ENCODE data around the gene TTC7B. TPM values are rescaled to one million over a fixed set of nuclear protein-coding genes. Genes with fewer than 3 reads are reported as not detected.

Gene TTC7B
- total and polyA plus RNA-seq, 2 of the 13 experiments (the other 11 are each of a cell fraction or from before 2014, with no cell fraction given), result 1.3 to 3.2 TPM

DNA sequence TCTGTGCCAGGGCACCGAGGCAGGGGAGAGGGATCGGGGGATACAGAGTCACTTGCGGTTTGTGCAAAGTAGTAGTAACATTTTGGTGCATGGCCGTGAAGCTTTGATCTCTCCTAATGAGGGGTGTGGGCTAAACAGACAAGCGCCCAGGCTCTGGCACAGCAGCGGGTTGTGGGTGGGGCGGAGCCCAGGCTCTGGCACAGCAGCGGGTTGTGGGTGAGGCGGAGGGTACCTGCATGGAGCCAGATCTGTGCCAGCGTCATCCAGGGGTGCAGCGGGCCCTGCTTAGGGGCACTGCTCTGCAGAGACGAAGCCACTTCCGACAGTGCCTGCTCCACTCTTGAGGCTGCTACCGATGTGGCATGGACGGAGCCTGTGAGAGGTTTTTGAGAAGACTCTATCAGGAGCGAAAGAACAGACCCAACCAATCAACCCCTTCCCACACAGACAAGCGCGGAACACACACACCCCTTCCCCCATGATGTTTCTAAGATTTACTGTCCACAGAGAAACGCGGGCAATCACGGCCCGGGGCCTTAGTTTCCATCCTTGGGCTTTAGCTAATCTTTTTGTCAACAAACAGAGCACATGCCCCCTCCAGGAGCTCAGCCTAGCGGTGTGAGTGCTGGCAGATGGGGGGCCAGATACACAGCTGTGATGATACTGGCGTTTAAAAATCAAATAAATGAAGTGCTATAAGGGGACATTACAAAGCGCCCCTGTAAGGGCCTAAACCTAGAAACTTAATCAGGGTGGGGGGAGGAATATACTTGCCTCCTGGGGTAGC lies 222.8 kb downstream of the TTC7B start:
- DNase-seq (ENCODE audit: low spot score), result no peak
- TF ChIP-seq MTF1 (CRISPR knock-in tag; IDR thresholded peaks at IDR 0.05), result no peak
- no peak for TF ChIP-seq ZNF589 (CRISPR knock-in tag; conservative IDR thresholded peaks at IDR 0.05)
- TF ChIP-seq PRMT3 (CRISPR knock-in tag; IDR thresholded peaks at IDR 0.05; ENCODE audit: borderline replicate concordance, low read depth), result no peak
- TF ChIP-seq THAP9 (CRISPR knock-in tag; IDR thresholded peaks at IDR 0.05; ENCODE audit: borderline replicate concordance), result no peak
- no peak for ATAC-seq
- H3K4me3 ChIP-seq (replicated peaks in 1 of 3; ENCODE audit: insufficient read depth in 1 of 3, low read depth in 2 of 3, low read length in 3 of 3), result no peak overlapping the region
- H3K27ac ChIP-seq (ENCODE audit: extremely low read length, insufficient read depth, low read length), result no peak overlapping the region
- intact Hi-C loops (cut with micrococcal nuclease; ENCODE audit: unreplicated experiment) (no loop called here), in situ Hi-C loops (cut with HindIII; ENCODE audit: extremely low pct_ligation_motif_present, low pct_unique_long_range_greater_than_20kb) (no loop called here)
- no peaks in the 10 kb centered on the region for H3K4me1 ChIP-seq (ENCODE audit: insufficient read depth, low read length)
- BruUV-seq (replicated peaks), result no TSS peak
- H2AFZ ChIP-seq (ENCODE audit: low read length), result no peak overlapping the region
- no peaks in the 10 kb centered on the region for H3K27me3 ChIP-seq (ENCODE audit: control insufficient read depth in 1 of 2, insufficient read depth in 2 of 2, low read length in 2 of 2)
- ChIA-PET POLR2A (no interaction called here), CTCF (ENCODE audit: low intra/inter-chr PET ratio, low total read pairs) (no interaction called here)
- no peaks in the 10 kb centered on the region for H3K9me3 ChIP-seq (ENCODE audit: low read length)
- 51% methylated on average over 15 of the region's 25 CpGs for WGBS (ENCODE audit: low lambda C conversion rate)
- no peaks in the 10 kb centered on the region for H4K20me1 ChIP-seq (ENCODE audit: insufficient read depth, low read length)
- no peak for FAIRE-seq
- H3K4me2 ChIP-seq (ENCODE audit: low read depth, low read length), result no peak overlapping the region
- H3K9ac ChIP-seq (ENCODE audit: insufficient read depth, low read depth, low read length), result no peak overlapping the region
- no peaks in the 10 kb centered on the region for H3K79me2 ChIP-seq (ENCODE audit: insufficient read depth, low read length)
- no peaks in the 10 kb centered on the region for H3K36me3 ChIP-seq (replicated peaks in 1 of 2; ENCODE audit: control insufficient read depth in 1 of 2, insufficient read depth in 2 of 2, low read length in 2 of 2)

- Histone ChIP-seq H3K9me3 (ENCODE audit: low read length) (no peaks in the 10 kb centered on the region), H3K4me1 (ENCODE audit: insufficient read depth, low read length) (no peaks in the 10 kb centered on the region), H3K4me3 (replicated peaks in 1 of 3; ENCODE audit: insufficient read depth in 1 of 3, low read depth in 2 of 3, low read length in 3 of 3) (no peak overlapping the region), H3K27ac (ENCODE audit: extremely low read length, insufficient read depth, low read length) (no peak overlapping the region), H3K27me3 (ENCODE audit: control insufficient read depth in 1 of 2, insufficient read depth in 2 of 2, low read length in 2 of 2) (no peaks in the 10 kb centered on the region), H3K4me2 (ENCODE audit: low read depth, low read length) (no peak overlapping the region), H2AFZ (ENCODE audit: low read length) (no peak overlapping the region), H3K79me2 (ENCODE audit: insufficient read depth, low read length) (no peaks in the 10 kb centered on the region), H4K20me1 (ENCODE audit: insufficient read depth, low read length) (no peaks in the 10 kb centered on the region), H3K36me3 (replicated peaks in 1 of 2; ENCODE audit: control insufficient read depth in 1 of 2, insufficient read depth in 2 of 2, low read length in 2 of 2) (no peaks in the 10 kb centered on the region; a peak in 1 of 5 replicates), H3K9ac (ENCODE audit: insufficient read depth, low read depth, low read length) (no peak overlapping the region)
- ATAC-seq (no peak), DNase-seq (ENCODE audit: low spot score) (no peak), FAIRE-seq (no peak)
- intact Hi-C loops (cut with micrococcal nuclease; ENCODE audit: unreplicated experiment), result no loop called here
- POLR2A ChIA-PET, result no interaction called here
- 41% methylated on average over 3 of the region's 3 CpGs for WGBS (ENCODE audit: low lambda C conversion rate)
- BruUV-seq (replicated peaks), result no TSS peak
- in situ Hi-C loops (cut with HindIII; ENCODE audit: extremely low pct_ligation_motif_present, low pct_unique_long_range_greater_than_20kb), result no loop called here
- CTCF ChIA-PET (ENCODE audit: low intra/inter-chr PET ratio, low total read pairs), result no interaction called here
- TF ChIP-seq GABPA (IDR thresholded peaks at IDR 0.05; ENCODE audit: low read depth, low read length) (no peak), GABPA (CRISPR knock-in tag; IDR thresholded peaks at IDR 0.05; ENCODE audit: low read depth) (no peak), MAF1 (CRISPR knock-in tag; IDR thresholded peaks at IDR 0.05; ENCODE audit: borderline replicate concordance) (no peak), ZNF468 (CRISPR knock-in tag; IDR thresholded peaks at IDR 0.05) (no peak), SIX4 (CRISPR knock-in tag; IDR thresholded peaks at IDR 0.05) (no peak), ZSCAN9 (CRISPR knock-in tag; IDR thresholded peaks at IDR 0.05; ENCODE audit: borderline replicate concordance) (no peak)
Measured at GRCh38 chr14:90592655-90593054, 223.6 kb downstream of the TTC7B start.
